UCSD-AML1 (cell line): ENCODE data around the gene FAM180A.
"Not testable (repeated sequence)": the region's sequence is repeated elsewhere in the genome, so short reads cannot be mapped to it uniquely, and the experiment has no call there.

Source experiments
- DNase-seq: peaks from one replicate; lab custom pipeline; 2025; ENCODE audit not compliant: unreplicated experiment; lab: John Stamatoyannopoulos, UW

Gene FAM180A

DNA sequence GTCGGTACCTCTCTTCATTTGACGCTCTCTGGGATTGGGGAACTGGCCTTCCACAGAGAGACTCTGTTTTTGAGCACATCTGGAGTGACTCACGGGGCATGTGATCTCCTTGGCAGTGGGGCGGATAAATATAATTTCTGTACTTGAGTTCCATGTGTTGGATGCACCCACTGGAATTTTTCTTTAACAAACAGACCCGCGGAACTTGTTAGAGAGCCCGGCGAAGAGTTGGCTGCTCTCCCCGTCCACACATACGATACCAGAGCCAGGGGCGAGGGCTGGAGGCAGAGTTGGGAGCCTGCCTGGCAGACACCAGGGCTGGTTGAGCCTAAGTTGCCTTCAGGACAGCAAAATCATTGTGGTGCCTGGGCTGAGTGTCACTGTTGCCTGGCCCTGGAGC lies at the start of gene FAM180A:
TSS of gene FAM180A (minus strand) at position 44 of the 400 bp plus-strand sequence. CDS start 233 bp downstream, outside the sequence.
- no peak for DNase-seq

- no peak for DNase-seq
Measured at GRCh38 chr7:135798095-135798494, 49.5 kb upstream of the FAM180A start.

GRCh38 chr7:135795846-135796570 lies 47.4 kb upstream of the FAM180A start:
- no peak for DNase-seq

GRCh38 chr7:135793841-135794240 lies 45.2 kb upstream of the FAM180A start:
- no peak for DNase-seq

GRCh38 chr7:135792866-135793265 lies 44.3 kb upstream of the FAM180A start:
- DNase-seq, result no peak

DNA sequence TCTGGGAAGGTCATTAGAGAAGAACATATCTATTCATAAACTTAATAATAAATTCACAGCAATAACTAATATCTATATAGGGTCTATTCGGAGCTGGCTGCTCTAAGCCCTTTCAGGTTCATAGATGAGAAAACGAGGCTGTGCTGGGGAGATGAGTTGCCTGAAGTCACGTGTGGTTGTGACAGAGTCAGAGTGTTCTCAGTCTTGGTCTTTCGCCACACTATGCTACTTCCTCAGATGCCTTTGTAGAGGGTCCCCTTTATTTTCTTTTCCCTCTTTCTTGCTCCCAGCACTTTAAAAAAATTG lies 43.7 kb upstream of the FAM180A start:
- no peak for DNase-seq

DNA sequence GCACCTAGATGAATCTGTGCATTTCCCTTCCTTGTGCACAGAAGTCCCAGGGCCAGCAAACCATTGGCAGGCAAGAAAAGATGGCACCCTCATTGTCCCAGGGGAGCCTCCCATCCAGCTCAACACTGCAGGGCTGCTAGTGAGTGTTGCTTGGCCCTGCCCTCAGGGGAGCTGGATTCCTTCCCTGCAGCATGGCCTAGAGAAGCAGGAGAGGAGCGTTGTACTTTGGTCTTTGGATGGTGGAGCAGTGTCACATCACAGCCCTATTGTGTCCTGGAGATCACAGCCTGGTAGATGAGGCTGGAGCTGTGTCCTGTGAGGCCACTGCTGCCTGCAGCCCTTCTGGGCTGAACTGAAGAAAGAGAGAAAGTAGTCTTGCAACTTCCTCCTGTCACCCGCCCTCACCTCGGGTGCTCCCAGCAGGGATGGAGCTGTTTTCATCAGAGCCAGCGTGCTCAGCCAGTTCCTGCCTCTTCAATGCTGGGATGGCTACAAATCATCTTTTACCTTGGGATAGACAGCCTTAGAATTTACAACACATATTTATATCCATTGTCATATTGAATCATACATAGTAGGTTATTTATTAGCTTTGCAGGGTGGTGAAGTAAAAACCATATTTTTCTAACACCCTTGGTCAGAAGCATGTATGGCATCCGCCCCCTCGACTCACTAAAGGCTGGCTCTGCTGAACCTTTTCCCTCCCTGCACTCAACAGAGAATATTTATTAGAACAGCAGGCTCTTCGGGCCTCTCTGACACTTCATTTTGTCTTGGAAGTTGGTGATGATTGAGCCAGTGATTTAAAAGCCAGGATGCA lies 43.1 kb upstream of the FAM180A start:
- no peak for DNase-seq

- DNase-seq, result no peak
Measured at GRCh38 chr7:135790371-135790977, 41.9 kb upstream of the FAM180A start.

DNA sequence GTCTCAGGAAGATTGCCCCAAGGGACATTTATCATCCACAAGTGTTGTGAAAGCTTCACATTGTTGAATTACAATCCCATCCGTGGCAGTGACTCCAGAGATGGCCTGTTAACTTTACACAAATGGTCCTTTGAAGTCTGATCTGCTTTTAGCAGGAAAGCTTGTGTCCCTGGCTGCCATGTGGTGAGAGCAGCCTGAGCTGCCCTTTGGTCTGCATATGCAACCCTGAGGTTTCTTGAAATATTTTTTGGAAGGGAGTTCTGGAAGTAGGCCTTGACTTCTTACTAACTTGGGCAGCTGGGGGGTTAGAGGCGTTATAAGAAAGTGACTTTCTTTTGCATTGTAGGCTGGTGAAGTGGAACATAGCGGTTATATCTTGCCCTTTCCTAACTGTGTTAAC lies 41.3 kb upstream of the FAM180A start:
- DNase-seq, result no peak

DNA sequence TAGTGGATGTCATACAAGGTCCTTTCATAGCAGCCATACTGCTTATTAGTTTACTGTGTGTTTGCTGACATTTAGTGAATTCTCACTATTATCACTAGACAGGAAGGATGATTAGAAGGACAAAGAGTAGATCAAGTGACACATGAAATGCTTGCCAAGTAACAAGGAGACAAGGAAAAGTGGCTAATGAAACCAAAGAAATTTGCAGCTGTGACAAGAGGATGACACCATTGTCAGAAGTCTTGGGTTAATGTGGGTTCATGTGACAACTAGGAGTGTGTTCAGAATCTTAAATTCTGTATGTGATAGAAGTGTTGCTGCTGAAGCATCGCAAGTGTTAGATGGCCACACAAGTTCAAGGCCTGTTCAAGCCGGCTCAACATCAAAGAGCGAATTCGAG lies 40.8 kb upstream of the FAM180A start:
- no peak for DNase-seq

- no peak for DNase-seq
Measured at GRCh38 chr7:135786911-135787310, 38.3 kb upstream of the FAM180A start.

- no peak for DNase-seq
Measured at GRCh38 chr7:135785065-135785464, 36.5 kb upstream of the FAM180A start.

- DNase-seq, result no peak
Measured at GRCh38 chr7:135784013-135784412, 35.4 kb upstream of the FAM180A start.

- DNase-seq, result no peak
Measured at GRCh38 chr7:135782801-135783200, 34.2 kb upstream of the FAM180A start.

DNA sequence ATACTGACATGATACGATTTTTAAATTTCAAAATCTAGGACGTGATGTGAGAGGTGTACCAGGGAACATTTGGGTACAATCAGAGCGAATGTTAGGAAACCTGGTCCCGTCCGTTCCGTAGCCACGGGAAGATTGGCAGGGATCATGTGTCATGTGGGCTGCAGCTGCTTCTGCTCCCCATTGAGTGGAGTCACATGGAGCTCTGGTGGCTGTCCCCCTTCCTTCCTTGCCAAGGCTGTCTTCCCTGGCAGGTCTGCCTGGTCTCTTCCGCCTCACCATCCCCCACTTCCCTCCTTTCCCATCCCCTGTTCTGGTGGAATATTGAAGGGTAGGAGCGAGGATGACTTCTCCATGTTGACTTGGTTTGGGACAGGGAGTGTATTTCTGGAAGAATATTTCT lies 33.8 kb upstream of the FAM180A start:
- DNase-seq, result no peak

DNA sequence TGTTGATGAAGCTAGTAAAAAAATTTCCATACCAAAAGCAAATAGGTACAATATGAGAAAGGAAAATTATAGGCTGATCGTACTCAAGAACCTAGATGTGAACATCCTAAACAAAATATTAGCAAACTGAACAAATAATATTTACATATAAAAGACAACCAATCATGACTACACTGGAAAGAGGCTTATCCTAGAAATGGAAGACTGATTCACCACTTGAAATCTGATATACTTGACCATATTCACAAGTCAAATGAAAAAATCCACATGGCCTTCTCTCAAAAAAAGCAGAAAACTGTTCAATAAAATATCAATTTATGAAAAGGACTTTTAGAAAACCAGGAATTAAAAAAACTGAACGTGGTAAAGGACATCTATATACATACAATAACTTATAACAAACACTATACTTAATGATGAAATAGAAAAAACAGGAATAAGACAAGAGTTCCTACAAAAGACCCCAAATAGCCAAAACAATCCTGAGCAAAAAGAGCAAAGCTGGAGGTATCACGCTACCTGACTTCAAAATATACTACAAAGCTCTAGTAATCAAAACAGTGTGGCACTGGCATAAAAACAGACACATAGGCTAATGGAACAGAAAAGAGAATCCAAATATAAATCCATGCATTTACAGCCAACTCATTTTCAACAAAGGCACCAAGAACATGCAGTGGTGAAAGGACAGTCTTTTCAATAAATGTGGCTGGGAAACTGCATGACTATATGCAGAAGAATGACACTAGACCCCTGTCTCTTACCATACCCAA lies 29.2 kb upstream of the FAM180A start:
- no peak for DNase-seq

- not testable (repeated sequence) for DNase-seq
Measured at GRCh38 chr7:135775915-135776314, 27.3 kb upstream of the FAM180A start.

- DNase-seq, result no peak
Measured at GRCh38 chr7:135775230-135775629, 26.6 kb upstream of the FAM180A start.

DNA sequence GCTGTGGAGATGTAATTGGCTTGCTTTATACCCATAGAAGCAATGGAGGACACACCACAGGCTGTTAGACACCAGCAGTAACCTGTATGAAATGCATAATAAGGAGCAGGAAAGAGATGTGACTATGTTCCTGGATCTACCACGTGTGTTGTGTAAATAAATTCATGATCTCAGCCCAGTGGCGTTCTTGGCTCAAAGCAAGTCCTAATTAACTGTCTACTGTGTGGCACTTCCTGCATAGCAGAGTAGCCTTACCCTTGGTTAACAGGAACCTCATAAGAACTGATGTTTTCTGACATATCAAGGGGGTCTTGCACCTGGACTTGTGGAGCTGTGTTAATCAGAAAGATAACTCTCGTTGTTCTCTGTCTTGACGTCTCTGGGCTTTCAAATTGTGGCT lies 25.7 kb upstream of the FAM180A start:
- no peak for DNase-seq

DNA sequence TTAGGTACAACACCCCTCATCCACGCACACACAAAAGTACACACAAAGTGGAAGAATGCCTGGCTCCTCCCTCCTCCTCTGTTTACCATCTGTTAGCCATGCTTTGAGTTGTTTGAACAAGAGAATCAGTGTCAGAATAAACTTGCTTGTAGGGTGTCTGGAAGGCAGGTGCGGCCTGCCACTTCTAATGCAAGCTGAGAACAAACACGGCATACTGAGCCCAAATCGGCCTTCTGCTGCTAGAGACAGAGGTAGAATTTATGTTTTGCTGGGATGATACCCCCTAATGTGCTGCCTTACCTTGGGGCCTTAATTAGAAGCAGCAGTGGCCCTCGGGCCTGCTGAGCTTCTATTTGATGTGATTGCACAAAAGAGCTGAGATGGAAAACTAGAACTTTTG lies 24.9 kb upstream of the FAM180A start:
- no peak for DNase-seq

DNA sequence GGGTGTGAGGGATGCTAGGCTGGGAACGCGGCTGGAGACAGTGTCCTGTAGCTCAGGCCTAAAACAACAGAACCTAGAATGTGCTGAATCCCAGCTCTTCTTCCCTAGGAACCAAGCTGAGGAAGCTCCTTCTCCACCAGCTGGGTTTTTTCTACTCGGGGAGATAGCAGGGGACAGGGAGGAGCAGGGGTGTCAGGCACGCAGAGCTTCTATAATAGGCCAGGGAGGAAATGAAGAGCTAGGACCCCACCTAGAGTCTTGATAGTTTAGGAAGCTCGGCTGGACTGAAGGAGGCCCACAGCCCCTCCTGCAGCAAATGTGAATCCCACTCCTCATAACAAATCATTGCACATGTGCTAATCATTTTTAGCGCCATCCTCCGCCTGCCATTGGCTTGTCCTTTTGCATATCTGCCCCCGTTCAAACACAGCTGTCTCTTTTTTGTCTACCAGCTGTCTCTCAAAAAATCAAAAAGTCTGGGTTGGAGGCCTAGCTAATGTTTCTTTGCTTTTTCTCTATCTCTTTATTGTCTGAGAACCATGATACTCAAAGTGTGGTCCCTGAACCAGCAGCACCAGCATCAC lies 24.1 kb upstream of the FAM180A start:
- DNase-seq, result no peak
